ENCODE results near the gene KIF22. TPM values are rescaled to one million over a fixed set of nuclear protein-coding genes. Genes with fewer than 3 reads are reported as not detected.

Gene KIF22
- polyA plus RNA-seq, 3 donors = 63.8 to 78.5 (median 71.9) TPM

- DNase-seq (ENCODE audit: extremely low read depth in 1 of 11, low read depth in 9 of 11, low spot score in 4 of 11) = peak in 4 of 11 donors; percentile 8 to 39 (median 24)
Measured at GRCh38 chr16:29849505-29849904, 59.0 kb downstream of the KIF22 start.

- no peak for DNase-seq (ENCODE audit: extremely low read depth in 1 of 11, low read depth in 9 of 11, low spot score in 4 of 11)
Measured at GRCh38 chr16:29850998-29851397, 60.4 kb downstream of the KIF22 start.

DNA sequence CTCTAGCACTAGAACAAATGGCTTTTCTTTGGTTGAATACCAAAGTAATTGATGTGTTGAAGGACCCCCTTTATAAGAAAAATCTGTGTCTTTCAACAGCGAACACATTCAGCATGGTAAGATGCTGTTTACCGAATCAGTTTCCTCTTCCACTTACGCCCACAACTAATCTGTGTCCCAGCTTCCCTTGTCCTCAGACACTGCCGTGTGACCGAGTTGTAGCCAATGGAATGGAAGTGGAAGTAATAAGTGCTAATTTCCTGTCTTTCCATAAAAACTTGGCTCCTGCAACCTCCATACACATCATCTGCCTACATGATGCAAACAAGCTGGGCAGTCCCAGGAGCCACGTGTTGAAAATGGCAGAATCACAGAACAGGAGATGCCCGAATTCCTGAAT is 62.1 kb downstream of the KIF22 start:
- peak in 3 of 11 donors; percentile 17 to 48 (median 34) for DNase-seq (ENCODE audit: extremely low read depth in 1 of 11, low read depth in 9 of 11, low spot score in 4 of 11)

DNA sequence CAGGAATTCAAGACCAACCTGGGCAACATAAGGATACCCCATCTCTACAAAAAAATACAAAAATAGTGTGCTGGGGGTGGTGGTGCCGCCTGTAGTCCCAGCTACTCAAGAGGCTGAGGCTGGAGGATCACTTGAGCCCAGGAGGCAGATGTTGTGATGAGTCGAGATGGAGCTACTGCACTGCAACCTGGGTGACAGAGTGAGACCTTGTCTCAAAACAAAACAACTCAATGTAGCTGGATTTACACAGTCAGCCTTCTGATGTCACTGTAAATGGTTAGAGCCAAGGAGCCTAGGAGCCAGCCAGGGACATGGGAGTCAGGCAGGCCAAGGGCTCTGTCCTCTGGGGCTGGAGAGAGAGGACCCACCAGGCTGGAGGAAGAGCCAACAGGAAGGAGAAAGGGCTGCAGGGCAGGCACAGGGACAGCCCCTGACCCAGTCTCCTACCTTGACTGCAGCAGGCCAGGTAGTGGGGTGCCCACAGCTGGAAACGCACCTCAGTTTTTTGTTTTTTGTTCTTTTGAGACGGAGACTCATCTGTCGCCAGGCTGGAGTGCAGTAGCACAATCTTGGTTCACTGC is 64.1 kb downstream of the KIF22 start:
- no peak for DNase-seq (ENCODE audit: extremely low read depth in 1 of 11, low read depth in 9 of 11, low spot score in 4 of 11)

Other genes with a start within 250 kb of the KIF22 start
- 1 to 10 TPM; 1.9 to 2.8 (median 2.5) TPM for gene SPN, start 127.5 kb upstream of the KIF22 start, polyA plus RNA-seq (ENCODE audit: insufficient read length in 3 of 3)
- gene QPRT, start 111.6 kb upstream of the KIF22 start, polyA plus RNA-seq (ENCODE audit: insufficient read length in 3 of 3) = 100 to 1,000 TPM; 134 to 182 (median 169) TPM
- gene C16orf54, start 44.8 kb upstream of the KIF22 start, polyA plus RNA-seq (ENCODE audit: insufficient read length in 3 of 3) = under 1 TPM; 0.14 to 0.29 (median 0.26) TPM
- gene ZG16, start 12.5 kb upstream of the KIF22 start, polyA plus RNA-seq (ENCODE audit: insufficient read length in 3 of 3) = under 1 TPM in 1 of 3 donors, not detected in 2; 0.09 TPM
- gene MAZ, start 15.8 kb downstream of the KIF22 start, polyA plus RNA-seq (ENCODE audit: insufficient read length in 3 of 3) = 100 to 1,000 TPM; 299 to 379 (median 301) TPM
- 10 to 100 TPM; 13.3 to 27.2 (median 18.1) TPM for gene PRRT2, start 21.4 kb downstream of the KIF22 start, polyA plus RNA-seq (ENCODE audit: insufficient read length in 3 of 3)
- 10 to 100 TPM; 30.9 to 48.0 (median 42.0) TPM for gene PAGR1, start 25.4 kb downstream of the KIF22 start, polyA plus RNA-seq (ENCODE audit: insufficient read length in 3 of 3)
- 10 to 100 TPM; 13.6 to 29.9 (median 14.0) TPM for gene MVP, start 29.7 kb downstream of the KIF22 start, polyA plus RNA-seq (ENCODE audit: insufficient read length in 3 of 3)
- 100 to 1,000 TPM in 2 of 3 donors, 10 to 100 TPM in 1; 83.8 to 110 (median 108) TPM for gene CDIPT, start 72.5 kb downstream of the KIF22 start, polyA plus RNA-seq (ENCODE audit: insufficient read length in 3 of 3)
- gene SEZ6L2, start 108.8 kb downstream of the KIF22 start, polyA plus RNA-seq (ENCODE audit: insufficient read length in 3 of 3) = 10 to 100 TPM in 2 of 3 donors, 1 to 10 TPM in 1; 8.2 to 12.5 (median 12.4) TPM
- 1 to 10 TPM in 1 of 3 donors, under 1 TPM in 2; 0.47 to 1.3 (median 0.80) TPM for gene ASPHD1, start 109.7 kb downstream of the KIF22 start, polyA plus RNA-seq (ENCODE audit: insufficient read length in 3 of 3)
- 10 to 100 TPM; 15.2 to 31.7 (median 16.6) TPM for gene KCTD13, start 135.5 kb downstream of the KIF22 start, polyA plus RNA-seq (ENCODE audit: insufficient read length in 3 of 3)
- 100 to 1,000 TPM in 2 of 3 donors, 10 to 100 TPM in 1; 98.3 to 120 (median 107) TPM for gene TMEM219, start 171.3 kb downstream of the KIF22 start, polyA plus RNA-seq (ENCODE audit: insufficient read length in 3 of 3)
- gene TAOK2, start 183.1 kb downstream of the KIF22 start, polyA plus RNA-seq (ENCODE audit: insufficient read length in 3 of 3) = 10 to 100 TPM; 38.0 to 54.0 (median 52.6) TPM
- gene HIRIP3, start 204.9 kb downstream of the KIF22 start, polyA plus RNA-seq (ENCODE audit: insufficient read length in 3 of 3) = 10 to 100 TPM; 16.4 to 22.1 (median 19.3) TPM
- 10 to 100 TPM; 42.4 to 64.5 (median 53.7) TPM for gene INO80E, start 205.5 kb downstream of the KIF22 start, polyA plus RNA-seq (ENCODE audit: insufficient read length in 3 of 3)
- gene DOC2A, start 220.3 kb downstream of the KIF22 start, polyA plus RNA-seq (ENCODE audit: insufficient read length in 3 of 3) = 1 to 10 TPM; 2.2 to 5.2 (median 2.5) TPM
- not detected for gene C16orf92, start 232.4 kb downstream of the KIF22 start, polyA plus RNA-seq (ENCODE audit: insufficient read length in 3 of 3)
- gene TLCD3B, start 240.5 kb downstream of the KIF22 start, polyA plus RNA-seq (ENCODE audit: insufficient read length in 3 of 3) = 1 to 10 TPM in 2 of 3 donors, under 1 TPM in 1; 0.65 to 1.8 (median 1.3) TPM

All from renal cortex interstitium (tissue), 11 donors.